OCI-LY1 (cell line): ENCODE results near the gene LRRC8D.

ENCODE experiments used
- H2AFZ ChIP-seq: fragments of 200-600 bp; sonication (generic), shearing (Covaris generic); 2 replicates; pipeline ENCODE4 v1.6.0; 2014; ENCODE audit warnings: antibody characterized with exemption, mild to moderate bottlenecking, low read length
- H3F3A ChIP-seq: fragments of 200-600 bp; sonication (generic), shearing (Covaris generic); 2 replicates; pipeline ENCODE4 v1.6.0; 2014; ENCODE audit warnings: mild to moderate bottlenecking, antibody characterized with exemption, low read length, moderate library complexity; ENCODE audit not compliant: insufficient read depth
- H3K27ac ChIP-seq: fragments of 200-600 bp; sonication (generic); 2 replicates; pipeline ENCODE4 v1.5.1; 2014; ENCODE audit warnings: low read length, mixed run types, mild to moderate bottlenecking, low read depth; ENCODE audit not compliant: poor library complexity, severe bottlenecking
- H3K27me3 ChIP-seq: fragments of 200-600 bp; sonication (generic); 2 replicates; pipeline ENCODE4 v1.6.0; 2014; ENCODE audit warnings: antibody characterized with exemption, mild to moderate bottlenecking, low read length, moderate library complexity; ENCODE audit not compliant: insufficient read depth
- H3K36me3 ChIP-seq: fragments of 200-600 bp; sonication (generic); 2 replicates; pipeline ENCODE4 v1.6.1; 2014; ENCODE audit warnings: mild to moderate bottlenecking, antibody characterized with exemption, low read length, moderate library complexity, mixed read lengths; ENCODE audit not compliant: insufficient read depth
- H3K4me1 ChIP-seq: fragments of 200-600 bp; sonication (generic); 2 replicates; pipeline ENCODE4 v1.5.1; 2014; ENCODE audit warnings: mild to moderate bottlenecking, low read length, moderate library complexity; ENCODE audit not compliant: insufficient read depth, severe bottlenecking
- H3K4me2 ChIP-seq: fragments of 200-600 bp; sonication (generic), shearing (Covaris generic); 2 replicates; pipeline ENCODE4 v1.6.1; 2014; ENCODE audit warnings: low read length
- H3K4me3 ChIP-seq: fragments of 200-600 bp; sonication (generic); 2 replicates; pipeline ENCODE4 v1.5.1; 2014; ENCODE audit warnings: low read length, low read depth, mild to moderate bottlenecking, mixed read lengths; ENCODE audit not compliant: poor library complexity, severe bottlenecking
- H3K79me2 ChIP-seq: fragments of 200-600 bp; shearing (Covaris generic); 2 replicates; pipeline ENCODE4 v1.6.1; 2016; ENCODE audit warnings: mixed run types, low read length, mixed read lengths; ENCODE audit not compliant: insufficient read depth
- H3K9ac ChIP-seq: fragments of 200-600 bp; sonication (generic), shearing (Covaris generic); 2 replicates; pipeline ENCODE4 v1.6.1; 2014; ENCODE audit warnings: mild to moderate bottlenecking, low read length, mixed read lengths
- H3K9me2 ChIP-seq: fragments of 200-600 bp; sonication (generic), shearing (Covaris generic); 2 replicates; pipeline ENCODE4 v1.6.1; 2014; ENCODE audit warnings: low read depth, mild to moderate bottlenecking, low read length, mixed read lengths
- H3K9me3 ChIP-seq: fragments of 200-600 bp; shearing (Covaris generic); 2 replicates; pipeline ENCODE4 v1.6.1; 2014; ENCODE audit warnings: low read length, mixed read lengths
- H4K20me1 ChIP-seq: fragments of 200-600 bp; sonication (generic), shearing (Covaris generic); 2 replicates; pipeline ENCODE4 v1.6.0; 2016; ENCODE audit warnings: mild to moderate bottlenecking, low read length; ENCODE audit not compliant: insufficient read depth
- EZH2 ChIP-seq: fragments of 200-600 bp; sonication (generic), shearing (Covaris generic); IDR thresholded peaks from 2 replicates; pipeline ENCODE4 v1.8.0; 2017; ENCODE audit warnings: borderline replicate concordance, mixed run types, mild to moderate bottlenecking, antibody characterized with exemption, low read length, moderate library complexity, mixed read lengths
- TF ChIP-seq, protein P1 (sequence below): fragments of 200-600 bp; sonication (generic), shearing (Covaris generic); IDR thresholded peaks from 2 replicates; pipeline ENCODE4 v1.5.1; 2017; ENCODE audit warnings: mild to moderate bottlenecking, antibody characterized with exemption, low read length, moderate library complexity, mixed read lengths

Gene LRRC8D

DNA sequence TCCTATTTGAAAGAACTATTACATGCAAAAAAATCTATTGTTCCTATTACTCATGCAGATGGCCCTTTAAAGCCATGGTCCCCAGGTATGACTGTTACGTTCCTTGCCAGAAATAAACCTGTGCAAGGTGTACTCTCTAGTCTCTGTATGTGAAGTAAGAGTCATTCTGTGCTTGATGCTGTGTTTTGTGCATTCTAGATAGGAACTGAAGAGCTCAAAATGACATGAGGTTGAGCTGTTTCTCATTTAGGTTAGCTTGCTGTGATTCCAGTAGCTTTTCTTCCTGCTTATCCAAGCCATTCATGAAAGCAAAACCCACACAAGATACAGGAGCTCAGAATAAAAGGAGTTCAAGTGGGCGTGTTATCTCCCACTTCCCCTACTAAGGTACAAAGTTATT, 109.7 kb downstream of the LRRC8D start:
- Histone ChIP-seq H3K9ac (no peak overlapping the region), H3K27me3 (no peaks in the 10 kb centered on the region), H3K9me2 (no peaks in the 10 kb centered on the region), H3K4me3 (no peak overlapping the region), H3K9me3 (no peaks in the 10 kb centered on the region), H3K4me2 (no peak overlapping the region), H3K36me3 (peaks cover 46% of the 10 kb centered on the region), H3K4me1 (no peaks in the 10 kb centered on the region), H3K79me2 (no peaks in the 10 kb centered on the region), H2AFZ (no peak overlapping the region), H3F3A (no peaks in the 10 kb centered on the region; the same call in 1 of the 2 replicates), H3K27ac (no peak overlapping the region), H4K20me1 (no peaks in the 10 kb centered on the region)
- TF ChIP-seq, protein P1, sequence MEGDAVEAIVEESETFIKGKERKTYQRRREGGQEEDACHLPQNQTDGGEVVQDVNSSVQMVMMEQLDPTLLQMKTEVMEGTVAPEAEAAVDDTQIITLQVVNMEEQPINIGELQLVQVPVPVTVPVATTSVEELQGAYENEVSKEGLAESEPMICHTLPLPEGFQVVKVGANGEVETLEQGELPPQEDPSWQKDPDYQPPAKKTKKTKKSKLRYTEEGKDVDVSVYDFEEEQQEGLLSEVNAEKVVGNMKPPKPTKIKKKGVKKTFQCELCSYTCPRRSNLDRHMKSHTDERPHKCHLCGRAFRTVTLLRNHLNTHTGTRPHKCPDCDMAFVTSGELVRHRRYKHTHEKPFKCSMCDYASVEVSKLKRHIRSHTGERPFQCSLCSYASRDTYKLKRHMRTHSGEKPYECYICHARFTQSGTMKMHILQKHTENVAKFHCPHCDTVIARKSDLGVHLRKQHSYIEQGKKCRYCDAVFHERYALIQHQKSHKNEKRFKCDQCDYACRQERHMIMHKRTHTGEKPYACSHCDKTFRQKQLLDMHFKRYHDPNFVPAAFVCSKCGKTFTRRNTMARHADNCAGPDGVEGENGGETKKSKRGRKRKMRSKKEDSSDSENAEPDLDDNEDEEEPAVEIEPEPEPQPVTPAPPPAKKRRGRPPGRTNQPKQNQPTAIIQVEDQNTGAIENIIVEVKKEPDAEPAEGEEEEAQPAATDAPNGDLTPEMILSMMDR: no peak
- TF ChIP-seq EZH2: no peak

DNA sequence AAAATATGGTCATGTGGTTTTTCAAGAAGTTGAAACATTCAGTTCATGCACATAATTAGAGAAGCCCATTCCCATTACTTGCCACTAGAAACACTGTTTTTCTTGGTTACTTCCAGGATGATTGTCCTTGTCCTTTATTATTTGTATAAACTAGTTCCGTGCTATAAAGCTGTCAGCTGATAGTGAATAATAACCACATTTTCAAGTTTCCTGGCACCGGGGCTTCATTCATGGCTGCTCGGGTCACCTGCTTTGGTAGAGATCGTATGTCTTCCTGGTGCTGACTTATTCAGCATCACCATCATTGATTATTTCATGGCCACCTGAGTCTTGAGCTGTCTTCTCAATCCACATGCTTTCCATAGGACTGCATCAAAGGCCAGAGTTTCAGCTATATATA, 111.1 kb downstream of the LRRC8D start:
- no peaks in the 10 kb centered on the region for H3K9me2 ChIP-seq
- no peaks in the 10 kb centered on the region for H3K9me3 ChIP-seq
- H3F3A ChIP-seq: no peaks in the 10 kb centered on the region

DNA sequence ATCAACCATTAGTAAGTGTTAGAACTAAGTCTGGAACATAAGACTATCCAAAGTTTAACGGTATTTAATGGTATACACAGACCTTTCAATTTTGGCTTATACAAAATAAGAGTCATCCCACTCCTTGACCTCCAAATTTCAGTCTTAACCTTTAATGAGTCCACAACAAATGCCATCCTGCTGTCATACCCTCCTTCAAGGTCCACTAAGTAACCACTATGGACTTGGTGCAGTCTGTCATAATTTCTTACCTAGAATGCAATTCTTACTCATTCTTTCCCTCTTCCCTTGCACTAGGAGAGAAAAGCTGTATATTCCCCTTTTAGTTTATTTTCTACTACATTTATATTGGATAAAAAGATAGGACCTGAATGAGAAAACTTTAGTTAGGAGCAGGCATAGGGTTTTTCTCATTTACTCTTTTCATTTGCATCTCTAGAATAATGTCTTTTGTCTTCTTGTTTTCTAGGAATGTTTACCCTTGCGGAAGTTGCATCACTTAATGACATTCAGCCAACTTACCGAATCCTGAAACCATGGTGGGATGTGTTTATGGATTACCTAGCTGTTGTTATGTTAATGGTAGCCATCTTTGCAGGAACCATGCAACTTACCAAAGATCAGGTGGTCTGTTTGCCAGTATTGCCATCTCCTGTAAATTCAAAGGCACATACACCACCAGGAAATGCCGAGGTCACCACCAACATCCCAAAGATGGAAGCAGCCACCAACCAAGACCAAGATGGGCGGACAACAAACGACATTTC, 111.9 kb downstream of the LRRC8D start:
- no peaks in the 10 kb centered on the region for H3K27me3 ChIP-seq
- H3K9me2 ChIP-seq: no peaks in the 10 kb centered on the region
- peaks cover 53% of the 10 kb centered on the region for H3K36me3 ChIP-seq
- H4K20me1 ChIP-seq: no peaks in the 10 kb centered on the region
- no peak overlapping the region for H3K27ac ChIP-seq
- no peaks in the 10 kb centered on the region for H3K79me2 ChIP-seq
- no peaks in the 10 kb centered on the region for H3F3A ChIP-seq
- H3K9ac ChIP-seq: no peak overlapping the region
- no peaks in the 10 kb centered on the region for H3K9me3 ChIP-seq
- no peak overlapping the region for H2AFZ ChIP-seq
- TF ChIP-seq, protein P1: no peak
- no peak for TF ChIP-seq EZH2
- no peaks in the 10 kb centered on the region for H3K4me1 ChIP-seq
- no peak overlapping the region for H3K4me3 ChIP-seq
- H3K4me2 ChIP-seq: no peak overlapping the region

More for the DNA sequence above, 111.1 kb downstream of the LRRC8D start:
- H3K4me2 ChIP-seq: no peak overlapping the region
- no peak overlapping the region for H3K9ac ChIP-seq
- H3K79me2 ChIP-seq: no peaks in the 10 kb centered on the region
- TF ChIP-seq, protein P1: no peak
- no peak for TF ChIP-seq EZH2
- no peaks in the 10 kb centered on the region for H3K4me1 ChIP-seq
- no peaks in the 10 kb centered on the region for H4K20me1 ChIP-seq
- no peaks in the 10 kb centered on the region for H3K27me3 ChIP-seq
- H3K27ac ChIP-seq: no peak overlapping the region
- H3K4me3 ChIP-seq: no peak overlapping the region
- H3K36me3 ChIP-seq: peaks cover 52% of the 10 kb centered on the region
- H2AFZ ChIP-seq: no peak overlapping the region
